Measurements from ENCODE around the gene ACP6.
"Not testable (repeated sequence)": the region's sequence is repeated elsewhere in the genome, so short reads cannot be mapped to it uniquely, and the experiment has no call there.

DNA sequence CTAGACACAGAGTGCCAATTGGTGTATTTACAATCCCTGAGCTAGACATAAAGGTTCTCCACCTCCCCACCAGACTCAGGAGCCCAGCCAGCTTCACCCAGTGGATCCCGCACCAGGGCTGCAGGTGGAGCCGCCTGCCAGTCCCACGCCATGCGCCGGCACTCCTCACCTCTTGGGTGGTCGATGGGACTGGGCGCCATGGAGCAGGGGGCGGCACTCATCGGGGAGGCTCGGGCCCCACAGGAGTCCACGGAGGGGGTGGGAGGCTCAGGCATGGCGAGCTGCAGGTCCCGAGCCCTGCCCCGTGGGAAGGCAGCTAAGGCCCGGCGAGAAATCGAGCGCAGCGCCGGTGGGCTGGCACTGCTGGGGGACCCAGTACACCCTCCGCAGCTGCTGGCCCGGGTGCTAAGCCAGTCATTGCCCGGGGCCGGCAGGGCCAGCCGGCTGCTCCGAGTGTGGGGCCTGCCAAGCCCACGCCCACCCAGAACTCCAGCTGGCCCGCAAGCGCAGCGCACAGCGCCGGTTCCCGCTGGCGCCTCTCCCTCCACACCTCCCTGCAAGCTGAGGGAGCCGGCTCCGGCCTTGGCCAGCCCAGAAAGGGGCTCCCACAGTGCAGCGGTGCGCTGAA lies 10.4 kb upstream of the ACP6 start:
- TF ChIP-seq, protein P1, sequence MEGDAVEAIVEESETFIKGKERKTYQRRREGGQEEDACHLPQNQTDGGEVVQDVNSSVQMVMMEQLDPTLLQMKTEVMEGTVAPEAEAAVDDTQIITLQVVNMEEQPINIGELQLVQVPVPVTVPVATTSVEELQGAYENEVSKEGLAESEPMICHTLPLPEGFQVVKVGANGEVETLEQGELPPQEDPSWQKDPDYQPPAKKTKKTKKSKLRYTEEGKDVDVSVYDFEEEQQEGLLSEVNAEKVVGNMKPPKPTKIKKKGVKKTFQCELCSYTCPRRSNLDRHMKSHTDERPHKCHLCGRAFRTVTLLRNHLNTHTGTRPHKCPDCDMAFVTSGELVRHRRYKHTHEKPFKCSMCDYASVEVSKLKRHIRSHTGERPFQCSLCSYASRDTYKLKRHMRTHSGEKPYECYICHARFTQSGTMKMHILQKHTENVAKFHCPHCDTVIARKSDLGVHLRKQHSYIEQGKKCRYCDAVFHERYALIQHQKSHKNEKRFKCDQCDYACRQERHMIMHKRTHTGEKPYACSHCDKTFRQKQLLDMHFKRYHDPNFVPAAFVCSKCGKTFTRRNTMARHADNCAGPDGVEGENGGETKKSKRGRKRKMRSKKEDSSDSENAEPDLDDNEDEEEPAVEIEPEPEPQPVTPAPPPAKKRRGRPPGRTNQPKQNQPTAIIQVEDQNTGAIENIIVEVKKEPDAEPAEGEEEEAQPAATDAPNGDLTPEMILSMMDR (IDR thresholded peaks at IDR 0.05), result not testable (repeated sequence)
- not testable (repeated sequence) for TF ChIP-seq POLR2A (IDR thresholded peaks at IDR 0.05)
